Natural killer cell (primary cell): ENCODE data around the gene ARHGEF9. TPM values are rescaled to one million over a fixed set of nuclear protein-coding genes. Genes with fewer than 3 reads are reported as not detected.
A peak's percentile ranks its signal among the peaks of the same experiment; 100 is the strongest.

Experiments used
- ATAC-seq, 3 donors: fragments of 150-1000 bp in 2 of 3; fragments of 200-7000 bp in 1 of 3; cut with Tn5 transposase; 1 replicate in 1 of 3; 2 replicates in 2 of 3; pipeline ENCODE4 v1.10.0; 2021; ENCODE audit warnings: mild to moderate bottlenecking in 2 of 3, moderate library complexity in 2 of 3
- DNase-seq, 2 donors: peaks; one replicate each; pipeline versions ENCODE4 v3.0.0 to v3.0.0-alpha.2; 2013 to 2021; ENCODE audit warnings: mixed read lengths in 1 of 2
- H3K27ac ChIP-seq: one replicate; pipeline ENCODE4 v1.5.1; 2013; ENCODE audit warnings: mild to moderate bottlenecking, low read length
- H3K27me3 ChIP-seq: one replicate; pipeline ENCODE4 v1.6.1; 2013; ENCODE audit warnings: low read length; ENCODE audit not compliant: control insufficient read depth, insufficient read depth
- H3K36me3 ChIP-seq: one replicate; pipeline ENCODE4 v1.6.1; 2013; ENCODE audit warnings: low read length; ENCODE audit not compliant: control insufficient read depth, insufficient read depth
- H3K4me1 ChIP-seq: one replicate; pipeline ENCODE4 v1.6.1; 2013; ENCODE audit warnings: low read length; ENCODE audit not compliant: control insufficient read depth, insufficient read depth
- H3K4me3 ChIP-seq: one replicate; pipeline ENCODE4 v1.5.1; 2013; ENCODE audit warnings: low read length
- H3K9me3 ChIP-seq: one replicate; pipeline ENCODE4 v1.6.1; 2013; ENCODE audit warnings: low read length; ENCODE audit not compliant: control insufficient read depth, insufficient read depth
- H3K27ac Mint-ChIP-seq, 2 donors: one replicate each; pipeline ENCODE4 v1.8.0; 2022; ENCODE audit warnings: mild to moderate bottlenecking in 2 of 2, mixed read lengths in 2 of 2, moderate library complexity in 1 of 2
- H3K27me3 Mint-ChIP-seq, 2 donors: one replicate each; pipeline ENCODE4 v1.8.0; 2022; ENCODE audit warnings: low read depth in 2 of 2, mixed read lengths in 2 of 2
- H3K36me3 Mint-ChIP-seq: one replicate; pipeline ENCODE4 v1.8.0; 2022; ENCODE audit warnings: mixed read lengths
- H3K4me1 Mint-ChIP-seq, 2 donors: one replicate each; pipeline ENCODE4 v1.8.0; 2022; ENCODE audit warnings: mixed read lengths in 2 of 2
- H3K4me3 Mint-ChIP-seq: one replicate; pipeline ENCODE4 v1.8.0; 2022; ENCODE audit warnings: mild to moderate bottlenecking, moderate library complexity, mixed read lengths
- H3K9me3 Mint-ChIP-seq, 2 donors: one replicate each; pipeline ENCODE4 v1.8.0; 2022; ENCODE audit warnings: mixed read lengths in 2 of 2
- CTCF ChIP-seq: fragments of 200-600 bp; IDR thresholded peaks from one replicate; pipeline ENCODE4 v1.8.0; 2022; ENCODE audit warnings: antibody characterized with exemption
- WGBS: methylation state at CpG from one replicate; pipeline ENCODE4 v1.1.7; 2013; ENCODE audit warnings: missing lambda C conversion rate; ENCODE audit not compliant: insufficient coverage; 5-methylcytosine and 5-hydroxymethylcytosine counted together
- intact Hi-C: fragments of 100-400 bp; cut with micrococcal nuclease; formaldehyde crosslinking; loops from one replicate; pipeline ENCODE4 v1.14.2; 2022
- total RNA-seq, 4 donors: library from RNA; stranded (reverse); fragments of 120-200 nt in 1 of 4; gene quantifications; one replicate each; pipeline versions ENCODE4 v1.2.3 to v1.2.4, GENCODE V29; 2013 to 2022

Gene ARHGEF9
- total RNA-seq, 3 donors from 2014 or later (not counting 1 experiment from before 2014, with no cell fraction given): 52.3 to 69.1 (median 64.2) TPM

GRCh38 chrX:63785708-63786040, 660 bp upstream of the ARHGEF9 start:
- Histone ChIP-seq H3K36me3 (no peaks in the 10 kb centered on the region), H3K27ac (no peak overlapping the region), H3K4me3 (no peak overlapping the region), H3K9me3 (no peaks in the 10 kb centered on the region), H3K4me1 (peaks cover 14% of the 10 kb centered on the region), H3K27me3 (no peaks in the 10 kb centered on the region)
- Mint-ChIP-seq H3K9me3 (no peaks in the 10 kb centered on the region), H3K27ac (peak overlapping the region in 1 of 2 donors; percentile 78), H3K4me1 (no peaks in the 10 kb centered on the region), H3K4me3 (peak overlapping the region; percentile 49), H3K36me3 (no peaks in the 10 kb centered on the region), H3K27me3 (no peaks in the 10 kb centered on the region)
- ATAC-seq (peak in 2 of 3 donors; percentile 15 to 24), DNase-seq (no peak)
- WGBS: no CpG with 5 or more reads among the region's 4 CpGs
- intact Hi-C loops: no loop called here
- TF ChIP-seq CTCF: no peak

- H3K9me3 Mint-ChIP-seq: no peaks in the 10 kb centered on the region
- H3K4me1 ChIP-seq: peaks cover 14% of the 10 kb centered on the region
- peak overlapping the region; percentile 43 for H3K4me3 ChIP-seq
- no peak for TF ChIP-seq CTCF
- DNase-seq (no peak), ATAC-seq (no peak)
- no peaks in the 10 kb centered on the region for H3K9me3 ChIP-seq
- H3K4me1 Mint-ChIP-seq: no peaks in the 10 kb centered on the region
- no peaks in the 10 kb centered on the region for H3K36me3 ChIP-seq
- no peaks in the 10 kb centered on the region for H3K36me3 Mint-ChIP-seq
- no peak overlapping the region for H3K27ac ChIP-seq
- H3K27me3 ChIP-seq: no peaks in the 10 kb centered on the region
- WGBS: 34% methylated on average over 4 of the region's 4 CpGs
- peak overlapping the region in 1 of 2 donors; percentile 78 for H3K27ac Mint-ChIP-seq
- H3K27me3 Mint-ChIP-seq: no peaks in the 10 kb centered on the region
- intact Hi-C loops: no loop called here
- peak overlapping the region; percentile 49 for H3K4me3 Mint-ChIP-seq
These were observed 590 bp downstream of the ARHGEF9 start for GRCh38 chrX:63784346-63784901.

DNA sequence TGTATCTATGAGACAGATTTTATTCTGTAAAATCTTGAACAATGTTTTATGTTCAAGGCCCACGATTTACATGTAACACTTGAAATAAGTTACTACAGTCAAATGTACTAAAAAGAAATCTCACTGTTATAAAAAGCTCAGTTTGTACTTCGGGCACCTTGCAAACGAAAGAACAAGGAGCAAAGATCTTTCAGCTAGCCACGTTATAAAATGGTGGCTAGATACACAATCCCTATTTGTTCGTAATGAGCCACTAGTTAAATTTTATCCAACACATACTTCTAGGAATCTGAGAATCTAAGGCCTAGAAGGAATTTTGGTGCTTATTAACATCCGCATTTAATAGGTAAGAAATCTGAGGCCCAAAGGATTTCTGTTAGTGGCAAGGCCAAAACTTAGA, 2.5 kb downstream of the ARHGEF9 start:
- intact Hi-C loops: no loop called here
- peaks cover 14% of the 10 kb centered on the region for H3K4me1 ChIP-seq
- 95% methylated on average over 4 of the region's 6 CpGs for WGBS
- H3K27ac ChIP-seq: no peak overlapping the region
- no peak for TF ChIP-seq CTCF
- H3K4me3 ChIP-seq: no peak overlapping the region
- H3K9me3 ChIP-seq: peaks cover 4% of the 10 kb centered on the region
- Mint-ChIP-seq H3K4me3 (no peak overlapping the region), H3K27me3 (no peaks in the 10 kb centered on the region), H3K36me3 (no peaks in the 10 kb centered on the region), H3K4me1 (no peaks in the 10 kb centered on the region), H3K27ac (no peak overlapping the region), H3K9me3 (no peaks in the 10 kb centered on the region)
- no peaks in the 10 kb centered on the region for H3K36me3 ChIP-seq
- ATAC-seq (no peak), DNase-seq (no peak)
- no peaks in the 10 kb centered on the region for H3K27me3 ChIP-seq

GRCh38 chrX:63768760-63769159, 16.3 kb downstream of the ARHGEF9 start:
- TF ChIP-seq CTCF: no peak
- H3K36me3 Mint-ChIP-seq: peaks cover 6% of the 10 kb centered on the region
- no peak overlapping the region for H3K27ac Mint-ChIP-seq
- H3K4me3 ChIP-seq: no peak overlapping the region
- H3K27me3 ChIP-seq: no peaks in the 10 kb centered on the region
- no peak overlapping the region for H3K4me3 Mint-ChIP-seq
- no peak overlapping the region for H3K27ac ChIP-seq
- DNase-seq: no peak
- H3K27me3 Mint-ChIP-seq: no peaks in the 10 kb centered on the region
- no peaks in the 10 kb centered on the region for H3K4me1 Mint-ChIP-seq
- 100% methylated on average over 1 of the region's 2 CpGs for WGBS
- H3K9me3 ChIP-seq: no peaks in the 10 kb centered on the region
- H3K4me1 ChIP-seq: no peaks in the 10 kb centered on the region
- no peak for ATAC-seq
- intact Hi-C loops: loop anchor here (10.0 kb wide), 1 partner anchor 64 kb away; no protein-coding TSS in a partner anchor
- H3K36me3 ChIP-seq: no peaks in the 10 kb centered on the region
- no peaks in the 10 kb centered on the region for H3K9me3 Mint-ChIP-seq
